Caco-2 (cell line): Measurements from ENCODE around the gene WDR86. TPM values are rescaled to one million over a fixed set of nuclear protein-coding genes. Genes with fewer than 3 reads are reported as not detected.

Source experiments
- BruUV-seq: library from RNA; stranded (reverse); fragments of 400-500 nt; replicated peaks from 2 replicates; lab custom pipeline; 2021; lab: Mats Ljungman, UMichigan
- CTCF ChIA-PET: fragments of 300-600 bp; sonication (Branson Sonifier 250); formaldehyde crosslinking; loops from one replicate; lab custom pipeline; 2022; ENCODE audit warnings: antibody characterized with exemption; lab: Charles Lee
- POLR2A ChIA-PET: fragments of 300-600 bp; sonication (Branson Sonifier 250); formaldehyde crosslinking; loops from one replicate; lab custom pipeline; 2022; ENCODE audit warnings: antibody characterized with exemption; lab: Charles Lee
- DNase-seq, 2 experiments: peaks; one replicate each; pipeline versions ENCODE4 v3.0.0 to v3.0.0-alpha.2; 2020 to 2022
- H3K27me3 ChIP-seq: replicated peaks from 2 replicates; pipeline ENCODE4 v1.6.0; 2011; ENCODE audit warnings: low read length; ENCODE audit not compliant: control insufficient read depth, insufficient read depth
- H3K36me3 ChIP-seq: 2 replicates; pipeline ENCODE4 v1.5.1; 2011; ENCODE audit warnings: low read length; ENCODE audit not compliant: control insufficient read depth, insufficient read depth
- H3K4me1 ChIP-seq: fragments of 250-450 bp; sonication (Bioruptor Pico); 2 replicates; pipeline ENCODE4 v1.5.1; 2020; ENCODE audit warnings: mild to moderate bottlenecking
- H3K4me3 ChIP-seq: 2 replicates; pipeline ENCODE4 v1.5.1; 2011; ENCODE audit warnings: low read depth, mild to moderate bottlenecking, control low read depth, low read length
- H3K9me3 ChIP-seq: fragments of 250-450 bp; sonication (Bioruptor Pico); 2 replicates; pipeline ENCODE4 v1.5.1; 2020; ENCODE audit warnings: mild to moderate bottlenecking, moderate library complexity
- H3K27ac Mint-ChIP-seq: one replicate; pipeline ENCODE4 v1.8.0; 2022; ENCODE audit warnings: mixed read lengths; ENCODE audit not compliant: unreplicated experiment
- H3K27me3 Mint-ChIP-seq: one replicate; pipeline ENCODE4 v1.8.0; 2022; ENCODE audit warnings: mixed read lengths; ENCODE audit not compliant: insufficient read depth, unreplicated experiment
- H3K36me3 Mint-ChIP-seq: one replicate; pipeline ENCODE4 v1.8.0; 2022; ENCODE audit warnings: mild to moderate bottlenecking, mixed read lengths; ENCODE audit not compliant: insufficient read depth, unreplicated experiment
- H3K4me1 Mint-ChIP-seq: one replicate; pipeline ENCODE4 v1.8.0; 2022; ENCODE audit warnings: low read depth, mixed read lengths; ENCODE audit not compliant: unreplicated experiment
- H3K4me3 Mint-ChIP-seq: one replicate; pipeline ENCODE4 v1.8.0; 2022; ENCODE audit warnings: mild to moderate bottlenecking, moderate library complexity, mixed read lengths; ENCODE audit not compliant: unreplicated experiment
- H3K9me3 Mint-ChIP-seq: one replicate; pipeline ENCODE4 v1.8.0; 2022; ENCODE audit warnings: mixed read lengths; ENCODE audit not compliant: unreplicated experiment
- intact Hi-C: fragments of 100-400 bp; cut with micrococcal nuclease; formaldehyde crosslinking; loops from one replicate; pipeline ENCODE4 v1.10.0; 2022; ENCODE audit not compliant: unreplicated experiment
- total RNA-seq: library from RNA; stranded (reverse); gene quantifications from 2 replicates; pipeline ENCODE4 v1.2.3, GENCODE V29; 2022
- TF ChIP-seq, protein P1 (sequence below), 2 experiments: fragments of 200-600 bp in 1 of 2; IDR thresholded peaks; 1 replicate in 1 of 2; 2 replicates in 1 of 2; pipeline versions ENCODE4 v1.5.1 to v1.8.0; 2011 to 2022; ENCODE audit warnings: antibody characterized with exemption in 1 of 2, control low read depth in 1 of 2, inconsistent platforms in 1 of 2, low read depth in 1 of 2, low read length in 1 of 2, mild to moderate bottlenecking in 1 of 2, moderate library complexity in 1 of 2; ENCODE audit not compliant: insufficient read depth in 1 of 2, severe bottlenecking in 1 of 2, unreplicated experiment in 1 of 2

Gene WDR86
- total RNA-seq, 1 experiment from 2014 or later = 0.52 TPM

DNA sequence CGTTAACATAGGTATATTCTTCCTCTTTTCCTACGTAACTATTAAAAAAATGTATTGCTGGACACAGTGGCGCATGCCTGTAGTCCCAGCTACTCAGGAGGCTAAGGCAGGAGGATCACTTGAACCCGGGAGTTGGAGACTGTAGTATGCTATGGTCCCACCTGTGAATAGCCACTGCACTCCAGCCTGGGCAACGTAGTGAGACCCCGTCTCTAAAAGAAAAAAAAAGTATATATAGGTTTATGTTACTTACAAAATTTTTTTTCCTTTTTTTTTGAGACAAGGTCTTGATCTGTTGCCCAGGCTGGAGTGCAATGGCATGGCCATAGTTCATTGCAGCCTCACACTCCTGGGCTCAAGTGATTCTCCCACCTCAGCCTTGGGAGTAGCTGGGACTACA, 62.6 kb downstream of the WDR86 start:
- Mint-ChIP-seq H3K9me3 (no peaks in the 10 kb centered on the region), H3K4me3 (no peak overlapping the region), H3K27ac (no peak overlapping the region), H3K27me3 (no peaks in the 10 kb centered on the region), H3K4me1 (peaks cover 23% of the 10 kb centered on the region), H3K36me3 (peaks cover 48% of the 10 kb centered on the region)
- TF ChIP-seq, protein P1, sequence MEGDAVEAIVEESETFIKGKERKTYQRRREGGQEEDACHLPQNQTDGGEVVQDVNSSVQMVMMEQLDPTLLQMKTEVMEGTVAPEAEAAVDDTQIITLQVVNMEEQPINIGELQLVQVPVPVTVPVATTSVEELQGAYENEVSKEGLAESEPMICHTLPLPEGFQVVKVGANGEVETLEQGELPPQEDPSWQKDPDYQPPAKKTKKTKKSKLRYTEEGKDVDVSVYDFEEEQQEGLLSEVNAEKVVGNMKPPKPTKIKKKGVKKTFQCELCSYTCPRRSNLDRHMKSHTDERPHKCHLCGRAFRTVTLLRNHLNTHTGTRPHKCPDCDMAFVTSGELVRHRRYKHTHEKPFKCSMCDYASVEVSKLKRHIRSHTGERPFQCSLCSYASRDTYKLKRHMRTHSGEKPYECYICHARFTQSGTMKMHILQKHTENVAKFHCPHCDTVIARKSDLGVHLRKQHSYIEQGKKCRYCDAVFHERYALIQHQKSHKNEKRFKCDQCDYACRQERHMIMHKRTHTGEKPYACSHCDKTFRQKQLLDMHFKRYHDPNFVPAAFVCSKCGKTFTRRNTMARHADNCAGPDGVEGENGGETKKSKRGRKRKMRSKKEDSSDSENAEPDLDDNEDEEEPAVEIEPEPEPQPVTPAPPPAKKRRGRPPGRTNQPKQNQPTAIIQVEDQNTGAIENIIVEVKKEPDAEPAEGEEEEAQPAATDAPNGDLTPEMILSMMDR (IDR thresholded peaks at IDR 0.05; ENCODE audit: insufficient read depth in 1 of 2, low read depth in 1 of 2, low read length in 1 of 2, severe bottlenecking in 1 of 2, unreplicated experiment in 1 of 2) = no peak
- DNase-seq = no peak
- ChIA-PET POLR2A (no interaction called here), CTCF (no interaction called here)
- Histone ChIP-seq H3K4me3 (no peak overlapping the region), H3K4me1 (peaks cover 35% of the 10 kb centered on the region), H3K9me3 (no peaks in the 10 kb centered on the region), H3K27me3 (no peaks in the 10 kb centered on the region), H3K36me3 (peaks cover 6% of the 10 kb centered on the region)
- no TSS peak for BruUV-seq
- intact Hi-C loops = no loop called here

DNA sequence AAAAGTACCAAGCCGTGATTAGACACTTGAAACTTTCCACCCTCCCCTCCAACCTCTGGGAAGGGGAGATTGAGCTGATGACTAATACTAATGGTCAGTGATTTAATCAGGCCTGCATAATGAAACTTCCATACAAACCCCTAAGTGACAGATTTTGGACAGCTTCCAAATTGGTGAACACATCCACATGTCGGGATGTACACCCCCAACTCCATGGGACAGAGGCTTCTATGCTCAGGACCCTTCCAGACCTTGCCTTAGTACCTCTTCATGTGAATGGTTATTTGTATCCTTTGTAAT, 63.4 kb downstream of the WDR86 start:
- H3K27ac Mint-ChIP-seq = peak overlapping the region; percentile 79
- H3K4me1 ChIP-seq = peaks cover 35% of the 10 kb centered on the region
- no TSS peak for BruUV-seq
- no peaks in the 10 kb centered on the region for H3K27me3 ChIP-seq
- no peaks in the 10 kb centered on the region for H3K9me3 Mint-ChIP-seq
- H3K27me3 Mint-ChIP-seq = no peaks in the 10 kb centered on the region
- H3K36me3 Mint-ChIP-seq = peaks cover 42% of the 10 kb centered on the region
- H3K4me1 Mint-ChIP-seq = peaks cover 23% of the 10 kb centered on the region
- CTCF ChIA-PET = interaction anchor here (0.5 kb wide), 1 partner anchor 11 kb away, joined by 3 read pairs; no protein-coding TSS in a partner anchor
- H3K4me3 Mint-ChIP-seq = peak overlapping the region; percentile 59
- no peak overlapping the region for H3K4me3 ChIP-seq
- peaks cover 4% of the 10 kb centered on the region for H3K36me3 ChIP-seq
- H3K9me3 ChIP-seq = no peaks in the 10 kb centered on the region
- TF ChIP-seq, protein P1 (IDR thresholded peaks at IDR 0.05; ENCODE audit: insufficient read depth in 1 of 2, low read depth in 1 of 2, low read length in 1 of 2, severe bottlenecking in 1 of 2, unreplicated experiment in 1 of 2) = no peak
- no peak for DNase-seq
- intact Hi-C loops = no loop called here
- POLR2A ChIA-PET = interaction anchor here (0.8 kb wide), 1 partner anchor 113 kb away, joined by 4 read pairs; no protein-coding TSS in a partner anchor

DNA sequence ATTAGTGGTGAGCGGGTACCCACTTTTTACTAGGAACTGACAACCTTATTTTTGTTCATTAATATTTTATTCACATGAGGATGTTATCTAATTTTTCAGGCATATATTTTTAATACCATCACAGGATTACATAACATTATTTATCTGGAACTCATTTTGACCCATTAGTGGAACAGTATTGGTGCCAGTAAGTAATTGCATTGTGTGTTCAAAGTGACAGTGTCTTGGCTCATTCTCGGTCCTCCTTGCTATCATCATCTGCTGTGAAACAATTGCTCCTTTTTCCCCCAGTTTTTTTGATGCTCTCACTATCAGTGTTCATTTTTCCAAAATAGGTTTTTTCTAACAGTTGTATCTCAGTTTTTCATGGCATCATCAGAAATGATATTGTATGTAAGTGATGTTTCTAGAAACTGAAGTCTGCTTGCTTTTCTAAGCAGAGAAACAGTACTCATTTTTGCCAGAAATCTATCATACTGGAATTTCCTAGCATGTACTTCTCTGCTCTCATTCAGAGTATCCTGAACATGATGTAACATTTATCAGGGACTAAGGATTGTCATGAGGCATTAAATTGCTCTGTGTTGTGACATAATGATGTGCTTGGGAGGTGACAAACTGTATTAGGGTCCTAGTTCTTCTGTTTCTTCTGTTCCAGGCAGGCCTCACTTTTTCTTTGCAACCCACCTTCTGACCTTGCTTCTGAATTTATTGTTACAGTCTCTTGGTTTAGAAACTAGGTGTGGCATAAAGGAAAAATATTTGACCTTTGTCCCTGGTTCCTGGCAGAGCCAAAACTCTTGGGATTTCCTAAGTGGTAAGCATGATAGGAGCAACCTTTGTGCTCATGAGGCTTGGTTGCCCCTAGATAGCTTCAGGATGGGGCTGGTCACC, 64.0 kb downstream of the WDR86 start:
- Histone ChIP-seq H3K27me3 (no peaks in the 10 kb centered on the region), H3K4me1 (peaks cover 35% of the 10 kb centered on the region), H3K9me3 (no peaks in the 10 kb centered on the region), H3K36me3 (peaks cover 4% of the 10 kb centered on the region), H3K4me3 (no peak overlapping the region)
- Mint-ChIP-seq H3K9me3 (no peaks in the 10 kb centered on the region), H3K27ac (peak overlapping the region; percentile 79), H3K27me3 (no peaks in the 10 kb centered on the region), H3K4me1 (peaks cover 23% of the 10 kb centered on the region), H3K4me3 (peak overlapping the region; percentile 59), H3K36me3 (peaks cover 44% of the 10 kb centered on the region)
- BruUV-seq = no TSS peak
- TF ChIP-seq, protein P1 (IDR thresholded peaks at IDR 0.05; ENCODE audit: insufficient read depth in 1 of 2, low read depth in 1 of 2, low read length in 1 of 2, severe bottlenecking in 1 of 2, unreplicated experiment in 1 of 2) = no peak
- DNase-seq = peak; percentile 55 to 68
- CTCF ChIA-PET = no interaction called here
- POLR2A ChIA-PET = interaction anchor here (0.8 kb wide), 1 partner anchor 113 kb away, joined by 4 read pairs; no protein-coding TSS in a partner anchor
- intact Hi-C loops = no loop called here
